HPDE6-E6E7 (cell line): ENCODE results near the gene RAD17.
"Not testable (repeated sequence)": the region's sequence is repeated elsewhere in the genome, so short reads cannot be mapped to it uniquely, and the experiment has no call there.

Experiments used
- DNase-seq: peaks from one replicate; pipeline ENCODE4 v3.0.0; 2011; ENCODE audit warnings: missing footprints; ENCODE audit errors: extremely low spot score

Gene RAD17

DNA sequence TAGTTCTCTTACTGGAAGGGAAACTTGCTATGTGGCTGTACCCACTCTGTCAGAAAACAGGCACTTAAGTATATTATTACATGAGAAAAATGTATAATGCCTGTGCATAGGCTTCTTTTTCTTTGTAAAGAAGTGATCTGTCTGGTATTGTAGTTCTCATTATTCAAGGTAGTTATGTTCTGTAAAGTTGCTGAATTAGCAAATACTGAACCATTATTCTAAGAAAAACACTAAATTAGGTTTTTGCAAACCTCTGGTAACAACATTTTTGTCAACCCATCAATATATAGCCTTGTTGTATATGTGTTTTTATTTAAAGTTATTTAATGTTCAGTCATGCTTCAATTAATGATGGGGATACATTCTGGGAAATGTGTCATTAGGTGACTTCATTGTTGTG is 8.8 kb downstream of the RAD17 start:
- DNase-seq = no peak

DNA sequence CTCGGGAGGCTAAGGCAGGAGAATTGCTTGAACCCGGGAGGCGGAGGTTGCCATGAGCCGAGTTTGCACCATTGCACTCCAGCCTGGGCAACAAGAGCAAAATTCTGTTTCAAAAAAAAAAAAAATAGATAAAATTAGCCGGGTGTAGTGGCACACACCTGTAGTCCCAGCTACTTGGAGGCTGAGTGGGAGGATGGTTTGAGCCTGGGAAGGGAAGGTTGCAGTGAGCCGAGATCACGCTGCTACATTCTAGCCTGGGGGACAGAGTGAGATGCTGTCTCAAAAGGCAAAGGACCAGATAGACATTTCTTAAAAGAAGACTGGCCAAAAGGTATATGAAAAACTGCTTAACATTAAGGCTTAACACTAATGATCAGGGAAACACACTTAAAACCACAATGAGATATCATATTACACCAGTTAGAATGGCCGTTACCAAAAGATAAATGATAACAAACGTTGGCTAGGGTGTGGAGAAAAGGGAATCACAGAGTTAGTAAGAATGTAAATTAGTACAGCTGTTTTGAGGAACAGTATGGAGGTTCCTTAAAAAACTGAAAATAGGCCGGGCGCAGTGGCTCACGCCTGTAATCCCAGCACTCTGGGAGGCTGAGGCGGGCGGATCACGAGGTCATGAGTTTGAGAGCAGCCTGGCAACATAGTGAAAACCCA is 35.2 kb downstream of the RAD17 start:
- DNase-seq = no peak

DNA sequence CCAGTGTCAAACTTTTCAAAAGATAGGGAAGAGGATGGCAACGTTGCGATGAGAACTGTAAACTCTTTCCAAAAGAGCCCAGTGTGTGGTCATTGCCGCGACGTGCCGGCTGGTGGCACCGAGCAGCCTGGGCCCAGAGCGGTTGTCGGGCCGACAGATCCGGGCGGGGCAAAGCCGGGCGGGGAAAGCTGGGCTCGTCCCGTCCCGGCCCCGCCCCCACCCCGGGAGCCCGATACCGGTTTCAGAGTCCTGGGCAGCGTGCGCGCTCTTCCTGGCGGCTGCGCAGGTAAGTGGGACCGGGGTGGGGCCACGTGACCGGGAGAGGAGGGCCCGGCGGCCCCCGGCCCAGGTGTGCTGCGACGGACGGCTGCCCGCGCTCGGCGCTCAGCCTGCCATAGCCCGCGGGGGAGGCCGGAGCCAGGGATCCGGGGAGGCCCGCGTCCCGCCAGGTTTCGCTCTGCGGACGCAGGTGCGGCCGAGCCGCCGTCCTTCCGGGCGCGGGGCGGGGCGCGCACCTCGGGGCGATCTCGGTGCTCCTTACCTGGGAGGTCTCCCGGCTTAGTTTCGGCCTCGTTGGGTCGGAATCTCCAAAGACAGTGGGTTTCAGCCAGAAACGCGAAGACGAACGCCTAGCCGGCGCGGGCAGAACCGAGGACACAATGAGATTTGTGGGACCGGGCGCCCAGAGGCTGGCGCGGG is 45.4 kb downstream of the RAD17 start, which contains the start of gene MARVELD2:
TSS of gene MARVELD2 (plus strand) at position 232 of the 699 bp plus-strand sequence. CDS start 4,270 bp downstream, outside the sequence.
- peak; percentile 93 for DNase-seq

DNA sequence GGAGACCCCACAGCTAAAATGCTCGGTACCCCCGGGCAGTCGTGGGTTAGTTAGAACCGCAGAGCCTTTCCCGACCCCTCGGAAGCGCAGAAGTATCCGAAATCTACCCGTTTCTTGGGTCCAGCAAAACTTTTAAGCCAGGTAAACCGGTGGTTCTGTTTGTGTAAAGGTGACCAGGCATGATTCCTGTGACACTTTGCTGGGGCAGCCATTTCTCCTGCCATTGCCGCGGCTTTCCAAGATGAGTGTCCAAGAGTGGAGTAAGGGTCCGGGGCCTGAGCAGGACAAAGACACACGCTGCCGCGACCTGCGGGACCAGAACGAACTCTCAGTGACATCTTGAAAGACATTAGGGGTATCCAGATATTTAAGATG is 46.0 kb downstream of the RAD17 start:
- DNase-seq = peak; percentile 26

DNA sequence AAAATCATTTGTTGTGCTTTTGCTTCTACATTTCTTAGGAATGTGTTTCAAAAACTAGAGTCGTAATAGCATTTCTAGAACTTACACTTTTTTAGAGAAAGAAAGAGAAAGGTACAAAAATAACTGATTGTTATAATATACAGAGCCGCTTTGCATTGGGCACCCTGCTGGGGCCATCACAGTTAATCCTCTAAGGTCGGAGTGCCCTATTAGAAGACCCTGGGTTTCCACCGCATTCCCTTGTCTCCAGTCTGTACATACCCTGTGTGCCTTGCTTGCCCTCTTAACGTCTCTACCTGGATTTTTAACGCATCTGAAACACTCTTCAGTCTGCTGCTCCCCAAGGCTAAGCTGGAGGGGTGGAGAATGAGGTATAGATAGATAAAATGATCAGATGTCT is 46.6 kb downstream of the RAD17 start:
- peak; percentile 9 for DNase-seq

DNA sequence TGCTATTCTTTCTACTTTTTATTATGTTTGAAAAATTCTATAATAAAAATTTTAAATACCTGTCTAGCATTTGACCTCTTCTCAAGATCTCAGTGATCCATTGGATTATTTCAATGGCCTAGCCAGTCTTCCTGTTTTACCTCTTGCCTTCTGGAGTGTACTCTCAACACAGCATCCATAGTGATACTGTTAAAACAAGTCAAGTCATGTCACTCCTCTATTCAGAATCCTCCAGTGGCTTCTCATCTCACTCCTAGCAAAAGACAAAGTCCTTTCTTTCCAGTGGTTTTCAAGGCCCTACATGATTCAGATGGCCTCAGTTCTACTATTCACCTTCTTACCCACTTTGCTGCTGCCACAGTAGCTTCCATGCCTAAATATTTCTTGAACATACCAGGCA is 47.1 kb downstream of the RAD17 start:
- no peak for DNase-seq

DNA sequence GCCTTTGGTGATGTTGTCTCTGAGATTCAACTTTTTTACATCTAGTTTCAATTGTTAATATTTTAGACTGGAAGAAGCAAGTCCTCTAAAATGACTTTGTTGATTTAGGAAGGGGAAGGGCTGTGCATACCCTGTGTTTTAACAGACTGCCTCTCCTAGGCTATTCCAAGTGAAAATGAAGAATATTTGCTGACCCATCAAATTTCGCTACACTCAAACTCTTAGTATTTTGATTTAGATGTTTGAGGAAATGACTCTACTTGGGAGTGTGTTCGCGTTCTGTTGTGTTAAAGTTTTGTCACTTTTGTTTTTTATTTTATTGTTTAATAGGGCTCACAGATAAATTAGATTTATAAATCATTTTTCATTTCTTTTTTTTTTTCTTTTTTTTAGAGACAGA is 48.9 kb downstream of the RAD17 start:
- DNase-seq = no peak

DNA sequence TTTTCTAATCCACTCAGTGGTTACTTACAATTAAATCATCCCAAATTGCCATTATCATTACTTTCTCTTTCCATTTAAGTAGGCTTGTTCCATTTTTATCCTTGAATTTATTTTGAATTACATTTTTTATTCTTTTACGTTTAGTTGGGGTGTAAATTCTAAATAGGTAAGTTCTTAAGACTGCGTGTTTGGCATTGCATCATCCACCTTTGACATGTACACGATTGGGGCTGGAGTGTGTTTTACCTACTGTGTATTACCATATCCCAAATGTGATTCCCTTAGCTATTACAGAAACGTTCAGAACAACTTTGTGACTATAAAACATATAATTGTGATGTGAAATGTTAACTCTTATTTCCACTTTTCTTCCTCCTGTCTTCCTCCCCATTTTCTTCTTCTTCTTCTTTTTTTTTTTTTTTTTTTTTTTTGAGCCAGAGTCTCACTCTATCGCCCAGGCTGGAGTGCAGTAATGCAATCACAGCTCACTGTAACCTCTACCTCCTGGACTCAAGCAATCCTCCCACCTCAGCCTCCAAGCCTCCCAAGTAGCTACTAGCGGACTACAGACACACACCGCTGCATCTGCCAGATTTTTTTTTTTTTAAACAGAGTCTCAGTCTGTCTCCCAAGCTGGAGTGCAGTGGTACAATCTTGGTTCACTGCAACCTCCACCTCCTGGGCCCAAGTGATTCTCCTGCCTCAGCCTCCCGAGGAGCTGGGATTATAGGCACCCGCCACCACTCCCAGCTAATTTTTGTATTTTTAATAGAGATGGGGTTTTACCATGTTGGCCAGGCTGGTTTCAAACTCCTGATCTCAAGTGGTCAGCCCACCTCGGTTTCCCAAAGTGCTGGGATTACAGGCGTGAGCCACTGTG is 62.0 kb downstream of the RAD17 start:
- DNase-seq = no peak

DNA sequence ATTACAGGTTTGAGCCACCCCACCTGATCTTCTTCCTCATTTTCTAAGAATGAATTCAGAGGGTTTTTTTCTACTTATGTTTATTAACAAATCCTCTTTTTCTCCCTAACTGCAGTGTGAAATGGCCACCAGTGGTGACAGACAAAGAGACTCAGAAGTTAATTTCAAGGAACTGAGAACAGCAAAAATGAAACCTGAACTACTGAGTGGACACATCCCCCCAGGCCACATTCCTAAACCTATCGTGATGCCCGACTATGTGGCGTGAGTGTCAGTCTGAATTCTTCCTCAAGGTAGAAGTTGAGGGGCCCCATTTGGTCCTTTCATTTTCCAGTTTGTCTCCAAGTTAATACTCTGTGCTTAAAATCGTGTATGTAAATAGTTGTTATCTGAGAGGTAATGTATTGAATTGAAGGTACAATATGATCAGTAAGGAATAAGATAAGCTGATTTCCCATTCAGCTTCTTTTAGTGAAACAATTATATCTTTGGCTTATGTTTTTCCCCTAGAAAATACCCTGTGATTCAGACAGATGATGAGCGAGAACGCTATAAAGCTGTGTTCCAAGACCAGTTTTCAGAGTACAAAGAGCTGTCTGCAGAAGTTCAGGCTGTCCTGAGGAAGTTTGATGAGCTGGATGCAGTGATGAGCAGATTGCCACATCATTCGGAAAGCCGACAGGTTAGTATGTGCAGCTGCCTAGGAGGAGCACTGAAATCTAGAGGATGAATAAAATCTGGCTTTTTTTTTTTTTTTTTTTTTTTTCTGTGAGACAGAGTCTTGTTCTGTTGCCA is 63.0 kb downstream of the RAD17 start:
- DNase-seq = no peak

DNA sequence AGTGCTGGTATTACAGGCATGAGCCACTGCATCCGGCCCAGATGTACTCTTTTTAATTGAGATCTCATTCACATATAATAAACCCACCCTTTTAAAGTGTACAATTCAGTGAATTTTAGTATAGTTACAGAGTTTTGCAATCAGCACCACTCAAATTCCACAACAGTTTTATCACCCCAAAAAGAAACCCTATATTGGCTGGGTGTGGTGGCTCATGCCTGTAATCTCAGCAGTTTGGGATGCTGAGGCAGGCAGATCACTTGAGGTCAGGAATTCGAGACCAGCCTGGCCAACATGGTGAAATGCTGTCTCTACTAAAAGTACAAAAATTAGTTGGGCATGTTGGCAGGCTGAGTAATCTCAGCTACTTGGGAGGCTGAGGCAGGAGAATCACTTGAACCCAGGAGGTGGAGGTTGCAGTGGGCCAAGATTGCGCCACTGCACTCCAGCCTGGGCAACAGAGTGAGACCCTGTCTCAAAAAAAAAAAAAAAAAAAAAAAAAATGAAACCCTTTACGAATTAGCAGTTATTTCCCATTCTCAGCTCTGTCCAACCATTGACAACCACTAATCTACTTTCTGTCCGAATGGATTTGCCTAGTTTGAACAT is 65.8 kb downstream of the RAD17 start:
- not testable (repeated sequence) for DNase-seq

DNA sequence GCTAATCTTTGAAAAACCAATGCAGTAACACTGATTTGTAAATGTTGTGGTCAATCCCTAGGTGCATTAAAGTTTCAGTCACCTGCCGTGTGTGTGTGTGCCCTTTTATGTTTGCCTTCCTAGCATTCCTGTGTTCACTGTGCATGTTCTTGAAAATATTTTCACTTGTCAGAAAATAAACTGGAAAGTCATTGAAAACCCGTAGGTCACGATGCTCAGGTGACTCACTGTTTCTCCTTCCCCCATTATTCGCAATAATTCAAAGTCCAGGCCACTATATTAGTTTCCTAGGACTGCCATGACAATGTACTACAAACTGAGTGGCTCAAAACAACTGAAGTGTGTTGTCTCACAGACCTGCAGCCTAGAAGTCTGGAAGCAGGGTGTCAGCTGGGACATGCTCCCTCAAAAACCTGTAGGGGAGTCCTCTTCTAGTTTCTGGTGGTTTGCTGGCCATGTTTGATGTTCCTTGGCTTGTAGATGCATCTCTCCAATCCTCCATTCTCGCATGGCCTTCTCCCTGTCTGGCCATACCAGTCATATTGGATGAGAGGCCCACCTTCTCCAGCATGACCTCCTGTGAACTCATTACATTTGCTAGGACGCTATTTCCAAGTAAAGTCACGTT is 74.6 kb downstream of the RAD17 start:
- no peak for DNase-seq

DNA sequence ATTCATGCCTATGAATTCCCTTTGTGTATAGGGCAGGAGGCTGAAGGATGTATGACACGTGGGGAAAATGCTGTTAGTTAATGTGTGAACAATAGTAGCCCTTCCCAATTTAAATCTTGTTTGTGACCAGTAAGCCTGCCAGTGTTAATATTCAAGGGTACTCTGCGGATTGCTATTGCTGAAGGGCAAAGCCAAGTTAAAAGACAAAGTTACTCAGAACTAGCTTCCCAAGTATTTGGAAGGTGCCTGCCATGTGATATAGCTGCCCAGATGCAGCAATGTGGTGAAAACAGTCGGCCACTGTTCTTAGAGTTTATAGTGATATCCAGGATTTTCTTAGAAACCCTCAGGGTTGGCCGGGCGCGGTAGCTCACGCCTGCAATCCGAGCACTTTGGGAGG is 79.9 kb downstream of the RAD17 start:
- no peak for DNase-seq

DNA sequence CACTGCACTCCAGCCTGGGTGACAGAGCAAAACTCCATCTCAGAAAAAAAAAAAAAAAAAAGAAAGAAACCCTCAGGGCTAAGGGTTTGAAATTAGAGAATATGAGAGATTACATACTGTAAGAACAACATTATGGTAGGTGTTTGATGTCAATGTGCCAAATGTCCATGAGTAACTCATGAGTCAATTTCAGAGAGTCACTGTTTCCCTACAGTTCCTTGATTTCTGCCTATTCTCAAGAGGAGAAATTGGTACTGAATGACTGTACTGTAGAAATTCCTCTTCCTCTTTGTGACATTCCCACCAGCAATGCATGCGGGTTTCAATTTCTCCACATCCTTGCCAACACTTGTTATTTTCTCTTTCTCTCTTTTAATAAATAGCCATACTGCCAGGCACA is 80.5 kb downstream of the RAD17 start:
- DNase-seq = peak; percentile 79

DNA sequence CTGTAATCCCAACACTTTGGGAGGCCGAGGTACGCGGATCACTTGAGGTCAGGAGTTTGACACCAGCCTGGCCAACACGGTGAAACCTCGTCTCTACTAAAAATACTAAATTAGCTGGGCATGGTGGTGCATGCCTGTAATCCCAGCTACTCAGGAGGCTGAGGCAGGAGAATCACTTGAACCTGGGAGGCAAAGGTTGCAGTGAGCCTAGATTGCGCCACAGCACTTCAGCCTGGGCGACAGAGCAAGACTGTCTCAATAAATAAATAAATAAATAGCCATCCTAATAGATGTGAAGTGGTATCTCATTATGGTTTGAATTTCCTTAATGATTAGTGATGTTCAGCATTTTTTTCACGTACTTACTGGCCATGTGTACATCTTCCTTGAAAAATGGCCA is 80.9 kb downstream of the RAD17 start:
- not testable (repeated sequence) for DNase-seq

DNA sequence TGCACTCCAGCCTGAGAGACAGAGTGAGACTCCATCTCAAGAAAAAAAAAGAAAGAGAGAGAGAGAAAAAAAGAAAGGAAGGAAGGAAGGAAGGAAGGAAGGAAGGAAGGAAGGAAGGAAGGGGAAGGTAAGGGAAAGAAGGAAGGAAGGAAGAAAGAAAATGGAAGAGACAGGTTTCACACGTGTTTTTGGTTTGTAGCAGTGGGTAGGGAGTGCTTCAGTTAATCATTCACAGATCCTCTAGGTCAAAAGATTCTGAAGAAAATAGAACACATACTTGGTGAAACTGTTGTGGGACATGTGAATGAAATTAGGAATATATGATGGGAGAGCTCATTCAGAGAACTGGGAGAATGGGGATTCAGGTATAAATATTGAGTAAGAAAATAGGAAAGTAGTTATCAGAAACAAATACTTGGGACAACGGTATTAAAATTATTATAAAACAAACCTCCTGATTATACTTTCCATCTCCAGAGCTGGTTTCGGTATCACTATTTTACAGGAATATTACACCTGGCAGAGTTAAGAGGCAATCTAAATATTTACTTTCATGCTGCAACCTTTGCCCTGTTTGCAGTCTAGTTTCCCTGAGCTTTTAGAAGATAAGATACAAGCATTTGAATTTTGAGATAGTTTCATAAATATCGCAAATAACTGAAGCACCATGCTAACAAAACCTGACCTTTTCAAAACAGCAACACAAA is 82.5 kb downstream of the RAD17 start:
- DNase-seq = no peak

DNA sequence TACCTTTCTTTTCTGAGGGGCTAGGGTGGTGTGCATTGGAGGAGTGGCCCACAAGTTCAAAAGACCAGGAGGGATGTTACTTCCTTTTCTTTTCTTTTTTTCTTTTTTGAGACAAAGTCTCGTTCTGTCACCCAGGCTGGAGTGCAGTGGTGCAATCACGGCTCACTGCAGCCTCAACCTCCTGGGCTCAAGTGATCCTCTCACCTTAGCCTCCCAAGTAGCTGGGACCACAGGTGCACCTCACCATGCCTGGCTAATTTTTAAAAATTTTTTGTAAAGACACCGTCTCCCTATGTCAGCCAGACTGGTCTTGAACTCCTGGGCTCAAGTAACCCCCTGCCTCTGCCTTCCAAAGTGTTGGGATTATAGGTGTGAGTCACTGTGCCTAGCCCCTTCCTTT is 83.9 kb downstream of the RAD17 start:
- not testable (repeated sequence) for DNase-seq

DNA sequence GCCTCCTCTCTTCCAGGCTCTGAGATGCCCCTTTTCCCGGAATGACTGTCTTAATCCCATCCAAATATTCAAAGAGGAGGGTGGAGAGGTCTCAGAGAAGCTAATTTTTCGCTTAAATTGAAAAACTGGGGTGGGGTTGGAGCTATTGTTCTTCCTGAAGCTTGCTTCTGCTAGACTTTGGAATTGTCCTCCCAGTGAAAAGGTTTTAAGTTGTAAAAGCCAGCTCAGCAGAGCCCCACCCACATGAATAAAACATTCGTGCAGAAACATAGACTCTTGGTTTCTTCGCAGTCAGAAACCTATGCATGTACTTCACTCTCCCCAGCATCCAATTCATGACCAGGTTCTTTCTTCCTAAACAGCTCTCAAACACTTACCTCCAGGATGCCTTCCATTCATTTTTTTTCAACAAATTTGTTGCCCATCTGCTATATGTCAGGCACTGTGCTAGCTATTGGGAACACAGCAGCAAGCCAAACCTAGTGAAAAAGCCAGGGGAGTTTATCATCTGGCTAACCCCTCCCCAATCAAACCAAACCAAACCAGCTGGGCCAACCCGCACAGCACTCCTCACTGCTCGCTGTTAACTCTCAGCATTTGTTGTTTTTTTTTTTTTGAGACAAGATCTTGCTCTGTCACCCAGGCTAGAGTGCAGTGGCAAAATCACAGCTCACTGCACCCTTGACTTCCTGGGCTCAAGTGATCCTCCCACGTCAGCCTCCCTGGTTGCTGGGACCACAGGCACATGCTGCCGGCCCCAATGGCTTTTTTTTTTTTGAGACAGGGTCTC is 85.0 kb downstream of the RAD17 start:
- no peak for DNase-seq

DNA sequence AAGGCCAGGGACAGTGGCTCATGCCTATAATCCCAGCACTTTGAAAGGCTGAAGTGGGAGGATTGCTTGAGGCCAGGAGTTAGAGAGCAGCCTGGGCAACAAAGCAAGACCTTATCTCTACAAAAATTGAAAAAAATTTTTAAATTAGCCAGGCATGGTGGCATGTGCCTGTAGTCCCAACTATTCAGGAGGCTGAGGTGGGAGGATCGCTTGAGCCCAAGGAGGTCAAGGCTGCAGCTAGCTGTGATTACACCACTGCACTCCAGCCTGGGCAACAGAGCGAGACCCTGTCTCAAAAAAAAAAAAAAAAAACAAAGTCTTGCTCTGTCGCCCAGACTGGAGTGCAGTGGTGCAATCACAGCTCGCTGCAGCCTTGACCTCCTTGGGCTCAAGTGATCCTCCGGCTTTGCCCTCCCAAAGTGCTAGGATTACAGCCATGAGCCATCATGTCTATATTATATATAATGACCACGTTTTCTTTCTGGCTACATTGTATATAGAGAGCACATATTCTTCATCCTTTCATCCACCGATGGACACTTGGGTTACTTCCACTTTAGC is 85.9 kb downstream of the RAD17 start:
- not testable (repeated sequence) for DNase-seq

DNA sequence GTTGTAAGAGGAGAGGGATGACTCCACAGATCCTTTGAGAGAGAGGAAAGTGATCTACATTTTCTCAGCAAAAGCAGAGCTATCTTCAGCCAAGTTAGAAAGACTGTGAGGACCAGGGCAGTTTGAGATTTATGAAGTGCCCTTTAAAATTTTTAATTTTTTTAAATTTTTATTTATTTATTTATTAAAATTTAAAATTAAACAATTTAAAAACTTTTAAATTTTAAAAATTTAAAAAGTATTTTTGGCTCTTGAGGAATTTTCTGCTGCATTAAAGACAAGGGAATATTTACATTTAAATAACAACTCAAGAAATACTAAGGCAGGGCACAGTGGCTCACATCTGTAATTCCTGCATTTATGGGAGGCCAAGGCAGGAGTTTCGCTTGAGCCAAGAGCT is 92.6 kb downstream of the RAD17 start:
- no peak for DNase-seq
